A673 (cell line): Measurements from ENCODE around the gene STX18. TPM values are rescaled to one million over a fixed set of nuclear protein-coding genes. Genes with fewer than 3 reads are reported as not detected.

Experiments
- BruUV-seq: library from RNA; stranded (reverse); fragments of 400-500 nt; replicated peaks from 2 replicates; lab custom pipeline; 2021; lab: Mats Ljungman, UMichigan
- CTCF ChIA-PET: fragments of 300-600 bp; sonication (Branson Sonifier 250); formaldehyde crosslinking; loops from one replicate; lab custom pipeline; 2022; ENCODE audit warnings: antibody characterized with exemption; lab: Charles Lee
- POLR2A ChIA-PET: fragments of 300-600 bp; sonication (Branson Sonifier 250); formaldehyde crosslinking; loops from one replicate; lab custom pipeline; 2022; ENCODE audit warnings: antibody characterized with exemption; ENCODE audit not compliant: low non-redundant PET; lab: Charles Lee
- DNase-seq: peaks from one replicate; pipeline ENCODE4 v3.0.0-alpha.2; 2015; ENCODE audit warnings: low spot score
- H3K27ac ChIP-seq: fragments of 200-600 bp; sonication (generic); 2 replicates; pipeline ENCODE4 v1.5.1; 2016; ENCODE audit warnings: mixed run types, low read depth, mild to moderate bottlenecking, mixed read lengths, antibody characterized with exemption, low read length; ENCODE audit not compliant: poor library complexity, severe bottlenecking
- H3K27me3 ChIP-seq: fragments of 200-600 bp; sonication (generic); replicated peaks from 2 replicates; pipeline ENCODE4 v1.6.1; 2017; ENCODE audit warnings: mixed run types, low read depth, mild to moderate bottlenecking, mixed read lengths, antibody characterized with exemption, low read length; ENCODE audit not compliant: insufficient read depth, poor library complexity
- H3K36me3 ChIP-seq: fragments of 200-600 bp; sonication (generic); 2 replicates; pipeline ENCODE4 v1.6.1; 2016; ENCODE audit warnings: mixed run types, mild to moderate bottlenecking, mixed read lengths, antibody characterized with exemption, low read length; ENCODE audit not compliant: insufficient read depth, poor library complexity, severe bottlenecking
- H3K4me1 ChIP-seq: fragments of 200-600 bp; sonication (generic); 2 replicates; pipeline ENCODE4 v1.6.1; 2017; ENCODE audit warnings: mixed run types, mild to moderate bottlenecking, mixed read lengths, antibody characterized with exemption, low read length; ENCODE audit not compliant: insufficient read depth, poor library complexity, severe bottlenecking
- H3K4me3 ChIP-seq: fragments of 200-600 bp; sonication (generic); 2 replicates; pipeline ENCODE4 v1.5.1; 2016; ENCODE audit warnings: low read depth, mixed run types, mild to moderate bottlenecking, mixed read lengths, low read length; ENCODE audit not compliant: poor library complexity, severe bottlenecking
- H3K9me3 ChIP-seq: fragments of 200-600 bp; sonication (generic); 2 replicates; pipeline ENCODE4 v1.6.1; 2016; ENCODE audit warnings: mixed run types, low read depth, mild to moderate bottlenecking, mixed read lengths, antibody characterized with exemption, low read length; ENCODE audit not compliant: poor library complexity, severe bottlenecking
- EZH2 ChIP-seq: fragments of 200-600 bp; sonication (generic); IDR thresholded peaks from 2 replicates; pipeline ENCODE4 v1.6.1; 2017; ENCODE audit warnings: borderline replicate concordance, low read depth, mild to moderate bottlenecking, mixed read lengths, antibody characterized with exemption, low read length; ENCODE audit not compliant: poor library complexity, severe bottlenecking
- intact Hi-C: fragments of 100-400 bp; cut with micrococcal nuclease; formaldehyde crosslinking; loops from one replicate; pipeline ENCODE4 v1.10.0; 2022; ENCODE audit not compliant: unreplicated experiment
- total RNA-seq: library from RNA; stranded (reverse); gene quantifications from 2 replicates; pipeline ENCODE4 v1.2.3, GENCODE V29; 2021
- TF ChIP-seq, protein P1 (sequence below): fragments of 300-800, 200-600 bp; sonication (generic); conservative IDR thresholded peaks from 2 replicates; pipeline ENCODE4 v1.5.1; 2017; ENCODE audit warnings: low read depth, mild to moderate bottlenecking, antibody characterized with exemption, low read length, moderate library complexity, mixed read lengths

Gene STX18
- total RNA-seq, 1 experiment from 2014 or later: 34.3 TPM

DNA sequence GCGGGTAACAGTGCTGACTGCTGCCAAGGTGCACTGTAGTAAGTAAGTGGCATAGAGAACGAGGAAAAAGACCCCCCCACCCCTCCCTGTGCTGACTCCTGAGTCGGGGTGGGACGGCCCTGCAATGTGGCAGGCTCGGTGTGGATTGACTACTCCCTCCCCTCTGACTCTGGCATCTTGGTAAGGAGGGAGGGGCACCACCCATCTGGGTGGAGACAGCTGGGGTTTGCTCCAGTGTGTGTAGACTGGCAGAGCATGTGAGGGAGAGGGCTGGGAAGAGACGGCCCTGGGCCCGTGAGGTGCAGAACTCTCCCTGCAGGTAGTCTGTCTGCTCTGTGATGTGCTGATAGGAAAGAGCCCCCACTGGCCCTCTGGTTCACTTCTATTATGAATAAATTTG is 124.0 kb downstream of the STX18 start:
- Histone ChIP-seq H3K27ac (no peak overlapping the region), H3K36me3 (no peaks in the 10 kb centered on the region), H3K27me3 (no peaks in the 10 kb centered on the region), H3K4me3 (no peak overlapping the region), H3K9me3 (no peaks in the 10 kb centered on the region), H3K4me1 (no peaks in the 10 kb centered on the region)
- intact Hi-C loops: no loop called here
- ChIA-PET CTCF (no interaction called here), POLR2A (no interaction called here)
- BruUV-seq: no TSS peak
- TF ChIP-seq, protein P1, sequence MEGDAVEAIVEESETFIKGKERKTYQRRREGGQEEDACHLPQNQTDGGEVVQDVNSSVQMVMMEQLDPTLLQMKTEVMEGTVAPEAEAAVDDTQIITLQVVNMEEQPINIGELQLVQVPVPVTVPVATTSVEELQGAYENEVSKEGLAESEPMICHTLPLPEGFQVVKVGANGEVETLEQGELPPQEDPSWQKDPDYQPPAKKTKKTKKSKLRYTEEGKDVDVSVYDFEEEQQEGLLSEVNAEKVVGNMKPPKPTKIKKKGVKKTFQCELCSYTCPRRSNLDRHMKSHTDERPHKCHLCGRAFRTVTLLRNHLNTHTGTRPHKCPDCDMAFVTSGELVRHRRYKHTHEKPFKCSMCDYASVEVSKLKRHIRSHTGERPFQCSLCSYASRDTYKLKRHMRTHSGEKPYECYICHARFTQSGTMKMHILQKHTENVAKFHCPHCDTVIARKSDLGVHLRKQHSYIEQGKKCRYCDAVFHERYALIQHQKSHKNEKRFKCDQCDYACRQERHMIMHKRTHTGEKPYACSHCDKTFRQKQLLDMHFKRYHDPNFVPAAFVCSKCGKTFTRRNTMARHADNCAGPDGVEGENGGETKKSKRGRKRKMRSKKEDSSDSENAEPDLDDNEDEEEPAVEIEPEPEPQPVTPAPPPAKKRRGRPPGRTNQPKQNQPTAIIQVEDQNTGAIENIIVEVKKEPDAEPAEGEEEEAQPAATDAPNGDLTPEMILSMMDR: no peak
- TF ChIP-seq EZH2: no peak
- DNase-seq: no peak

DNA sequence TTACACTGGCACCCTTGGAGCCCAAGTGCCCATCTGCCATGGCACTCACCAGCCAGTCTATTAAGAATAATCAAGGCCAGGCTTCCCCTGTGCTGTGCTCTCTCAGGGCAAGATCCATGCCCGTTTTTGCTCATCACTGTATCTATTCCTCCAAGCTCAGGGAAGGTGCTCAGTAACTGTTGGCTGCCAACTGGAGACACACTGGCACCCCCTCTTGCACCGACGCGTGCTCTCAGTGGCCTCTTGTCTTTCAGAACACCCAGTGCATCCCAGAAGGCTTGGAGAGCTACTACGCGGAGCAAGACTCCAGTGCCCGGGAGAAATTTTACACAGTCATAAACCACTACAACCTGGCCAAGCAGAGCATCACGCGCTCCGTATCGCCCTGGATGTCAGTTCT is 124.9 kb downstream of the STX18 start:
- Histone ChIP-seq H3K9me3 (no peaks in the 10 kb centered on the region), H3K4me1 (no peaks in the 10 kb centered on the region), H3K36me3 (no peaks in the 10 kb centered on the region), H3K27ac (no peak overlapping the region), H3K4me3 (no peak overlapping the region), H3K27me3 (no peaks in the 10 kb centered on the region)
- intact Hi-C loops: no loop called here
- no peak for DNase-seq
- no peak for TF ChIP-seq EZH2
- TF ChIP-seq, protein P1: no peak
- no TSS peak for BruUV-seq
- ChIA-PET POLR2A (no interaction called here), CTCF (no interaction called here)

DNA sequence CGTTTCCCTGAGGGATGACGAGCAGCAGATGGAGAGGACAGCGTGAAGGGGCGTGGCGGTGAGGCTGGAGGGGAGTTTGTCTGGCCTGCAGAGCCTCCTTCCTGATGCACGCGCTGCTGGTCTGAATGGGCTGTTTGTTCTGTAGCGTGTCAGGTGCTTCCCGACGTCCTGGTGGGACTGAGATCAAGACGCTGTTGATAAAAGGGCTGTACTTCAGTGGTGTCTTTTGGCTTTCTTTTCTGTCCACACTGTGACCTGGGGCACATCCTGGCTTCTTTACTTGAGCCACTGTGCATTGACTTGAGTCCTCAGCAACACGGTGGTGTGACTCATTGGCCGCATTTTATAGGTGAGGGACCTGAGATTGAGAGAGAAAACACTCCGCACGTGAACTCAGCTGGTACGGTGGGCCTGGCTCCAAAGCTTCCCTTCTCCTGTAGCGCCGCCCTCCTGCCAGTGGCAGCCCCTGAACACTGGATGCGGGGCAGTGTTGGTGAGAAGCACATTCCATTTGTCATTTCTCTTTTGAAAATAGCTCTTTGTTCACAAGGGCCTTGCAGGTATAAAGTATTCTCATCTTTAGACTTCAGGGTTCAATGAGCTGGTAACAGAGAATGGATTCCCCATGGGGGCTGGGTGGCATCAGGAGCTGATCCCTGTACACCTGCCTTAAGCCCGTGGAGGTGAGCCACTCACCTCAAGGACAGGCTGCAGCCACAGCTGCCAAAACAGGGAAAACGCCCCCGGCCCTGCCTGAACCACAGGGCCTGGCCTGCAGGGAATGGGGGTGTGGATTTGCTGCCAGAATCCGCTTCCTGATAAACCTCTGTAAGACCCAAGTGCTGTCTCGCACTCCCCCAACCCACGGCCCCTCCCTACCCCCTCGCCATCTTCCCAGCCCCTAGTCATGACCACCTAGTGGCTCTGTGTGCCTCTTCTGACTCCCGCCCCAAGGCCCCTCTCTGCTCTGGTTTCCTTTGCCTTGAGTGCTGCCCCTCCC is 125.7 kb downstream of the STX18 start:
- Histone ChIP-seq H3K36me3 (no peaks in the 10 kb centered on the region), H3K9me3 (no peaks in the 10 kb centered on the region), H3K27me3 (no peaks in the 10 kb centered on the region), H3K4me1 (no peaks in the 10 kb centered on the region), H3K27ac (no peak overlapping the region), H3K4me3 (no peak overlapping the region)
- ChIA-PET CTCF (no interaction called here), POLR2A (interaction anchor here (0.6 kb wide), 1 partner anchor 1944 kb away, joined by 19 read pairs; no protein-coding TSS in a partner anchor)
- no TSS peak for BruUV-seq
- TF ChIP-seq, protein P1: no peak
- no peak for TF ChIP-seq EZH2
- intact Hi-C loops: no loop called here
- DNase-seq: no peak
